ENCODE data around the gene KIF25.

Gene KIF25

GRCh38 chr6:168025831-168026710, 28.6 kb downstream of the KIF25 start:
- Mint-ChIP-seq H3K36me3 (ENCODE audit: low read depth) (no peaks in the 10 kb centered on the region), H3K4me1 (ENCODE audit: low read depth) (no peaks in the 10 kb centered on the region), H3K9me3 (peaks cover 24% of the 10 kb centered on the region), H3K4me3 (no peak overlapping the region), H3K27me3 (peaks cover 1% of the 10 kb centered on the region), H3K27ac (no peak overlapping the region)
- intact Hi-C loops (cut with micrococcal nuclease): no loop called here

- intact Hi-C loops (cut with micrococcal nuclease): no loop called here
- no peak overlapping the region for H3K27ac Mint-ChIP-seq
- peaks cover 24% of the 10 kb centered on the region for H3K9me3 Mint-ChIP-seq
- H3K4me1 Mint-ChIP-seq (ENCODE audit: low read depth): no peaks in the 10 kb centered on the region
- peaks cover 4% of the 10 kb centered on the region for H3K27me3 Mint-ChIP-seq
- H3K36me3 Mint-ChIP-seq (ENCODE audit: low read depth): no peaks in the 10 kb centered on the region
- H3K4me3 Mint-ChIP-seq: no peak overlapping the region
Observed at GRCh38 chr6:168026925-168027324, 29.5 kb downstream of the KIF25 start.

- peaks cover 4% of the 10 kb centered on the region for H3K27me3 Mint-ChIP-seq
- intact Hi-C loops (cut with micrococcal nuclease): no loop called here
- H3K36me3 Mint-ChIP-seq (ENCODE audit: low read depth): no peaks in the 10 kb centered on the region
- no peaks in the 10 kb centered on the region for H3K4me1 Mint-ChIP-seq (ENCODE audit: low read depth)
- no peak overlapping the region for H3K27ac Mint-ChIP-seq
- peaks cover 24% of the 10 kb centered on the region for H3K9me3 Mint-ChIP-seq
- no peak overlapping the region for H3K4me3 Mint-ChIP-seq
Observed at GRCh38 chr6:168027521-168027920, 30.1 kb downstream of the KIF25 start.

- Mint-ChIP-seq H3K36me3 (ENCODE audit: low read depth) (no peaks in the 10 kb centered on the region), H3K27me3 (peaks cover 3% of the 10 kb centered on the region), H3K27ac (no peak overlapping the region), H3K4me1 (ENCODE audit: low read depth) (no peaks in the 10 kb centered on the region), H3K9me3 (peaks cover 24% of the 10 kb centered on the region), H3K4me3 (no peak overlapping the region)
- intact Hi-C loops (cut with micrococcal nuclease): no loop called here
Observed at GRCh38 chr6:168028181-168028580, 30.7 kb downstream of the KIF25 start.

DNA sequence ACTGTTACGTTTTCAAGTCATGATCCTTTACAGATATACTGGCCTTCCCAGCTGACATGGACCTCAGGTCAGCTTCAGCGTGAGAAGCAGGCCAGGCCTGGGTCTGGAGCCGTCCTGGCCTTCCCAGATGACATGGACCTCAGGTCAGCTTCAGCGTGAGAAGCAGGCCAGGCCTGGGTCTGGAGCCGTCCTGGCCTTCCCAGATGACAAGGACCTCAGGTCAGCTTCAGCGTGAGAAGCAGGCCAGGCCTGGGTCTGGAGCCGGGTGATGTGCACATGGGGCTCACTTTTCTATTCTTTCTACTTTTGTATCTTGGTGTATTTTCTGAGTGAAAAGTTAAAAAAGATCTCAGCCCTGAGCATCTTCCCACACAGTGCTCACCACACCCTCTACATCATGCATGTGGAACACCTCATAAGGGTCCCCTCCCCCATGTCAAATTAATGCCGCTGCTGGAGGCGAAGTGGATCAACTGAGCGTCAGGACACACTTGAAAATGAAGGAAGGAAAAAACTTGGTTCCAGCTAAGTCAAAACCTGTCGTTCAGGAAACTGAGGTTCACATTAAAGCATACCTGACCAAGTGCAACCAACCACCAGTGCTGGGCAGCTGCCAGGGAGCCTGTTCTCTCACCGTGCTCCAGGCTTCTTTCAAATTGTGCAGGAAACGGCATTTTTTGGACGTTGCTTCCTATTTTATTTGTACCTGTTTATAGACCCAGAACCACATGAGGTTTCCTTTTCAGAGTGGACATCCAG, 32.2 kb downstream of the KIF25 start:
- H3K4me1 Mint-ChIP-seq (ENCODE audit: low read depth): no peaks in the 10 kb centered on the region
- H3K27me3 Mint-ChIP-seq: peaks cover 11% of the 10 kb centered on the region
- no peak overlapping the region for H3K4me3 Mint-ChIP-seq
- no peak overlapping the region for H3K27ac Mint-ChIP-seq
- H3K36me3 Mint-ChIP-seq (ENCODE audit: low read depth): no peaks in the 10 kb centered on the region
- H3K9me3 Mint-ChIP-seq: peaks cover 26% of the 10 kb centered on the region
- intact Hi-C loops (cut with micrococcal nuclease): no loop called here

- H3K9me3 Mint-ChIP-seq: peaks cover 33% of the 10 kb centered on the region
- H3K27ac Mint-ChIP-seq: no peak overlapping the region
- no peaks in the 10 kb centered on the region for H3K4me1 Mint-ChIP-seq (ENCODE audit: low read depth)
- no peaks in the 10 kb centered on the region for H3K36me3 Mint-ChIP-seq (ENCODE audit: low read depth)
- no peak overlapping the region for H3K4me3 Mint-ChIP-seq
- intact Hi-C loops (cut with micrococcal nuclease): no loop called here
- H3K27me3 Mint-ChIP-seq: peaks cover 17% of the 10 kb centered on the region
Observed at GRCh38 chr6:168030218-168030746, 32.8 kb downstream of the KIF25 start.

DNA sequence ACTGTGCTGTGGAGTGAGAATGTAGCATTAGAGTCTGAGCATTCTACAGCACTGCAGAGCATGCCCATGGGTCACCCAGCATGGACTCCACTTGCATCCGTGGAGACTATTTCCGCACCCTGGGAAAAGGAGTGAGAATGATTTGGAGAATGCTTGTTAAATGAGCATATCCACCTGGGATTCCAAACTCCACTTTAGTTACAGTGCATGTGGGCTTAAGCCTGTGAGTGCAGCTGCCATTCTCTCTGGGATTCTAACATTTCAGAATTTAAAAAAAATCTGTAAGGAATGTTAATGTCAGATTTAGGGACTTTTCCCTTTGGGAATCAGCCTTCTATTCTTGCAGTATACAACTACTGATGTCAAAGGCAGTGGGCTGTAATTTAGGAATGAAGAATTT, 33.4 kb downstream of the KIF25 start:
- H3K9me3 Mint-ChIP-seq: peaks cover 34% of the 10 kb centered on the region
- intact Hi-C loops (cut with micrococcal nuclease): no loop called here
- no peak overlapping the region for H3K27ac Mint-ChIP-seq
- H3K4me3 Mint-ChIP-seq: no peak overlapping the region
- H3K4me1 Mint-ChIP-seq (ENCODE audit: low read depth): no peaks in the 10 kb centered on the region
- H3K27me3 Mint-ChIP-seq: peaks cover 24% of the 10 kb centered on the region
- H3K36me3 Mint-ChIP-seq (ENCODE audit: low read depth): no peaks in the 10 kb centered on the region

- no peak overlapping the region for H3K4me3 Mint-ChIP-seq
- no peak overlapping the region for H3K27ac Mint-ChIP-seq
- H3K27me3 Mint-ChIP-seq: peaks cover 28% of the 10 kb centered on the region
- peaks cover 36% of the 10 kb centered on the region for H3K9me3 Mint-ChIP-seq
- no peaks in the 10 kb centered on the region for H3K36me3 Mint-ChIP-seq (ENCODE audit: low read depth)
- no peaks in the 10 kb centered on the region for H3K4me1 Mint-ChIP-seq (ENCODE audit: low read depth)
- intact Hi-C loops (cut with micrococcal nuclease): no loop called here
Observed at GRCh38 chr6:168031411-168031971, 34.0 kb downstream of the KIF25 start.

DNA sequence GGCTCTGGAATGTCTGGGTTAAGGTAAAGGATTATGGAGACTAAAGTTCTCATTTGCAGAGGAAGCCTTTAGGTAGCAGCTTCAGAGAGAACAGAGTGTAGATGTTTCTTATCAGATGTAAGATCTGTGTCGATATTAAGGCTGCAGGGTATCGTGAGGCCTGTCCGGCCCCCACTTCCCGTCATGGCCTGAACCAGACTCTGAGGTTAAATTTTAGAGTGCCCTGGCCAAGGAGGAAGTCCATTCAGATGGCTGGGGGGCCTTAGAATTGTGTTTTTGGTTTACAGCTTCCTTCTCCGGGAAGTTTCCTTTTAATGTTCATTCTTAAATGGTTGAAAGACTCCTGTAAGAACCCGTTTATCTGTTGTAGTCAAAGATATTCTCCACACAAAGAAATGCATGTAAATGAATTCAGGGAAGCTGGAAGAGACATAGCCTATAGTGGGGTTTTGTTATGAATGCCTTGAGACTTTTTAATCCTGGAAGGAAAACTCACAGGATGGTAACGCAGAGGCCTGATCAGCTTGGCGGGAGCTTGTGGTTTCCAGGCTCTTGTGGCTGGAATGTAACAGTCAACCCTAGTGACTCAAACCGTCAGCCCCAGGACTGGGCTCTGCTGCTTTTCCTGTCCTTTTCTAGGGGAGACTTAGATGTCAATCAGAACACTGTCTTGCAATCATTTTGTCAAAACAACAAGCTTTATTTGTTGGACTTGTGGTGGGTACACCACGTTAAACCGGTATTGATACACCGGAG, 34.7 kb downstream of the KIF25 start:
- peaks cover 35% of the 10 kb centered on the region for H3K9me3 Mint-ChIP-seq
- H3K27me3 Mint-ChIP-seq: peaks cover 30% of the 10 kb centered on the region
- no peak overlapping the region for H3K4me3 Mint-ChIP-seq
- H3K27ac Mint-ChIP-seq: no peak overlapping the region
- H3K36me3 Mint-ChIP-seq (ENCODE audit: low read depth): no peaks in the 10 kb centered on the region
- intact Hi-C loops (cut with micrococcal nuclease): no loop called here
- no peaks in the 10 kb centered on the region for H3K4me1 Mint-ChIP-seq (ENCODE audit: low read depth)

- Mint-ChIP-seq H3K36me3 (ENCODE audit: low read depth) (no peaks in the 10 kb centered on the region), H3K9me3 (peaks cover 41% of the 10 kb centered on the region), H3K27me3 (peaks cover 30% of the 10 kb centered on the region), H3K4me1 (ENCODE audit: low read depth) (no peaks in the 10 kb centered on the region), H3K27ac (no peak overlapping the region), H3K4me3 (no peak overlapping the region)
- intact Hi-C loops (cut with micrococcal nuclease): no loop called here
Observed at GRCh38 chr6:168033791-168034190, 36.3 kb downstream of the KIF25 start.

- intact Hi-C loops (cut with micrococcal nuclease): no loop called here
- peaks cover 30% of the 10 kb centered on the region for H3K27me3 Mint-ChIP-seq
- peaks cover 48% of the 10 kb centered on the region for H3K9me3 Mint-ChIP-seq
- no peaks in the 10 kb centered on the region for H3K4me1 Mint-ChIP-seq (ENCODE audit: low read depth)
- H3K36me3 Mint-ChIP-seq (ENCODE audit: low read depth): no peaks in the 10 kb centered on the region
- H3K4me3 Mint-ChIP-seq: no peak overlapping the region
- no peak overlapping the region for H3K27ac Mint-ChIP-seq
Observed at GRCh38 chr6:168034537-168034936, 37.1 kb downstream of the KIF25 start.

DNA sequence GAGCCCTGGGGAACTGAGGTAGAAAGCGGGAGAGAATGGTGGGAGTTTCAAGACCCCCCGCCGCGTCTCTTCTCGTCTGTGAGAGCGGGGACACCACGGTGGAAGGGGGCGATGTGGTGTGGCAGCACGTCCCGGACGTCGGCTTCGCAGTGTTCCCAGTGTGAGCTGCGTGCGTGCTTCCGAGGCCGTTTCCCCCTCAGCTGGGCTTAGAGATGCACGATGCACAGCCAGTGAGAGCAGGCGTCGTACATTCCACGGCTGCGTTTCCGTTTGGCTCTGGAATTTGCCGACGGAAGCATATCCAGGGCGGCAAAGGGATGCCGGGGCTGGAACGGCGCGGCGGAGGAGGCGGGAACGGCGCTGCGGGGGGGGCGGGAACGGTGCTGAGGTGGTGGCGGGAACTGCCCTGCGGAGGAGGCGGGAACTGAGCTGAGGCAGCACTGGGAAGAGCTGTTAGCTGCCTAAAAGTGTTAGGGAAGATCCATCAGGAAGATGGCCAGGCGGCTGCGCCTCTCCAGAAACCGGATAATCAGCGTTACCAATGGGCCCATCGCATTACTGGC, 37.7 kb downstream of the KIF25 start:
- H3K4me3 Mint-ChIP-seq: no peak overlapping the region
- H3K27me3 Mint-ChIP-seq: peaks cover 30% of the 10 kb centered on the region
- H3K27ac Mint-ChIP-seq: no peak overlapping the region
- intact Hi-C loops (cut with micrococcal nuclease): no loop called here
- no peaks in the 10 kb centered on the region for H3K36me3 Mint-ChIP-seq (ENCODE audit: low read depth)
- peaks cover 55% of the 10 kb centered on the region for H3K9me3 Mint-ChIP-seq
- H3K4me1 Mint-ChIP-seq (ENCODE audit: low read depth): no peaks in the 10 kb centered on the region

All from dendritic cell treated with granulocyte-macrophage colony-stimulating factor and Interleukin-4, amounts not matched to agents 40 ng/mL and 50 ng/mL, for 4 days (primary cell).